Fibroblast of peridontal ligament (primary cell): Measurements from ENCODE around the gene GNAS-AS1.

Source experiments
- DNase-seq: peaks from one replicate; pipeline ENCODE4 v3.0.0-alpha.2; 2010; ENCODE audit errors: extremely low read depth

Gene GNAS-AS1

GRCh38 chr20:58863044-58863790, 12.5 kb upstream of the GNAS-AS1 start:
- no peak for DNase-seq

- DNase-seq: no peak
Observed at GRCh38 chr20:58855506-58856389, 5.0 kb upstream of the GNAS-AS1 start.

- DNase-seq: no peak
Observed at GRCh38 chr20:58854638-58855471, 4.2 kb upstream of the GNAS-AS1 start.

- DNase-seq: no peak
Observed at GRCh38 chr20:58853976-58854637, 3.4 kb upstream of the GNAS-AS1 start.

- DNase-seq: no peak
Observed at GRCh38 chr20:58853466-58853865, 2.8 kb upstream of the GNAS-AS1 start.

GRCh38 chr20:58852543-58853271, 2.0 kb upstream of the GNAS-AS1 start, which contains the start of gene GNAS:
TSS of gene GNAS (plus strand) at chr20:58852716.
- DNase-seq: peak; percentile 57

GRCh38 chr20:58851969-58852458, 1.3 kb upstream of the GNAS-AS1 start:
- no peak for DNase-seq

- no peak for DNase-seq
Observed at GRCh38 chr20:58851221-58851968, 693 bp upstream of the GNAS-AS1 start.

- no peak for DNase-seq
Observed at GRCh38 chr20:58847463-58847862, 3.2 kb downstream of the GNAS-AS1 start.

GRCh38 chr20:58845706-58846105, 5.0 kb downstream of the GNAS-AS1 start:
- no peak for DNase-seq

- no peak for DNase-seq
Observed at GRCh38 chr20:58843128-58843556, 7.6 kb downstream of the GNAS-AS1 start.

GRCh38 chr20:58842276-58842675, 8.4 kb downstream of the GNAS-AS1 start:
- no peak for DNase-seq

GRCh38 chr20:58841539-58842264, 9.0 kb downstream of the GNAS-AS1 start:
- DNase-seq: no peak

- DNase-seq: no peak
Observed at GRCh38 chr20:58840816-58841538, 9.7 kb downstream of the GNAS-AS1 start.

- no peak for DNase-seq
Observed at GRCh38 chr20:58839991-58840747, 10.5 kb downstream of the GNAS-AS1 start.

GRCh38 chr20:58839474-58839874, 11.2 kb downstream of the GNAS-AS1 start:
- no peak for DNase-seq

- DNase-seq: no peak
Observed at GRCh38 chr20:58838174-58838573, 12.5 kb downstream of the GNAS-AS1 start.

- DNase-seq: no peak
Observed at GRCh38 chr20:58837717-58838116, 13.0 kb downstream of the GNAS-AS1 start.
